H9 (cell line): ENCODE measurements around the gene MRPS16. TPM values are rescaled to one million over a fixed set of nuclear protein-coding genes. Genes with fewer than 3 reads are reported as not detected.
A peak's percentile ranks its signal among the peaks of the same experiment; 100 is the strongest.
"Not testable (repeated sequence)": the region's sequence is repeated elsewhere in the genome, so short reads cannot be mapped to it uniquely, and the experiment has no call there.

Experiments used
- DNase-seq: peaks from one replicate; pipeline ENCODE4 v3.0.0-alpha.2; 2017
- H2AFZ ChIP-seq: one replicate; pipeline ENCODE4 v1.6.1; 2013; ENCODE audit warnings: mild to moderate bottlenecking, low read length, control low read depth, moderate library complexity
- H2AK5ac ChIP-seq: 2 replicates; pipeline ENCODE4 v1.6.1; 2013; ENCODE audit warnings: low read length, control low read depth, mixed read lengths; ENCODE audit not compliant: insufficient read length
- H2BK120ac ChIP-seq: one replicate; pipeline ENCODE4 v1.6.1; 2013; ENCODE audit warnings: low read depth, mild to moderate bottlenecking, low read length, control low read depth, inconsistent platforms; ENCODE audit not compliant: poor library complexity, severe bottlenecking
- H2BK12ac ChIP-seq: 2 replicates; pipeline ENCODE4 v1.6.1; 2013; ENCODE audit warnings: low read length, control low read depth, mixed read lengths, low read depth; ENCODE audit not compliant: insufficient read length
- H2BK15ac ChIP-seq: 2 replicates; pipeline ENCODE4 v1.6.1; 2013; ENCODE audit warnings: low read depth, low read length, control low read depth
- H2BK20ac ChIP-seq: one replicate; pipeline ENCODE4 v1.6.1; 2013; ENCODE audit warnings: low read depth, mild to moderate bottlenecking, low read length, control low read depth, inconsistent platforms; ENCODE audit not compliant: poor library complexity, severe bottlenecking
- H2BK5ac ChIP-seq: 2 replicates; pipeline ENCODE4 v1.6.1; 2013; ENCODE audit warnings: low read length, control low read depth, mixed read lengths; ENCODE audit not compliant: insufficient read length
- H3K14ac ChIP-seq: 2 replicates; pipeline ENCODE4 v1.6.1; 2013; ENCODE audit warnings: low read length, control low read depth; ENCODE audit not compliant: insufficient read depth
- H3K18ac ChIP-seq: 2 replicates; pipeline ENCODE4 v1.6.1; 2013; ENCODE audit warnings: low read depth, mild to moderate bottlenecking, mixed read lengths, low read length, control low read depth; ENCODE audit not compliant: insufficient read length
- H3K23ac ChIP-seq: 2 replicates; pipeline ENCODE4 v1.6.1; 2013; ENCODE audit warnings: low read length, control low read depth, mixed read lengths, low read depth; ENCODE audit not compliant: insufficient read length
- H3K23me2 ChIP-seq: 2 replicates; pipeline ENCODE4 v1.6.1; 2013; ENCODE audit warnings: low read depth, mild to moderate bottlenecking, mixed read lengths, low read length, control low read depth; ENCODE audit not compliant: insufficient read length, poor library complexity, severe bottlenecking
- H3K27ac ChIP-seq: 2 replicates; pipeline ENCODE4 v1.5.1; 2013; ENCODE audit warnings: low read length, control low read depth, mixed read lengths, low read depth; ENCODE audit not compliant: insufficient read length
- H3K27me3 ChIP-seq: 2 replicates; pipeline ENCODE4 v1.6.1; 2013; ENCODE audit warnings: low read length, control low read depth, inconsistent platforms; ENCODE audit not compliant: insufficient read depth
- H3K4ac ChIP-seq: 2 replicates; pipeline ENCODE4 v1.6.1; 2013; ENCODE audit warnings: low read depth, mild to moderate bottlenecking, control low read depth, inconsistent platforms, low read length, moderate library complexity
- H3K4me1 ChIP-seq: 2 replicates; pipeline ENCODE4 v1.6.1; 2013; ENCODE audit warnings: low read length, control low read depth, inconsistent platforms; ENCODE audit not compliant: insufficient read depth
- H3K4me2 ChIP-seq: 2 replicates; pipeline ENCODE4 v1.6.1; 2013; ENCODE audit warnings: low read length, control low read depth, mixed read lengths; ENCODE audit not compliant: insufficient read length, insufficient read depth
- H3K56ac ChIP-seq: 2 replicates; pipeline ENCODE4 v1.6.1; 2013; ENCODE audit warnings: low read depth, mild to moderate bottlenecking, mixed read lengths, low read length, control low read depth; ENCODE audit not compliant: insufficient read length
- H3K79me1 ChIP-seq: 2 replicates; pipeline ENCODE4 v1.6.1; 2013; ENCODE audit warnings: low read depth, mild to moderate bottlenecking, moderate library complexity, low read length, control low read depth, inconsistent platforms; ENCODE audit not compliant: insufficient read depth, poor library complexity, severe bottlenecking
- H3K79me2 ChIP-seq: 2 replicates; pipeline ENCODE4 v1.6.1; 2013; ENCODE audit warnings: low read length, control low read depth, inconsistent platforms; ENCODE audit not compliant: insufficient read depth
- H3K9ac ChIP-seq: 2 replicates; pipeline ENCODE4 v1.6.1; 2013; ENCODE audit warnings: low read length, control low read depth, mixed read lengths; ENCODE audit not compliant: insufficient read length; ENCODE audit errors: extremely low read depth
- H3K9me3 ChIP-seq: one replicate; pipeline ENCODE4 v1.6.1; 2013; ENCODE audit warnings: low read depth, low read length, inconsistent platforms; ENCODE audit not compliant: control insufficient read depth
- H3T11ph ChIP-seq: one replicate; pipeline ENCODE4 v1.6.1; 2013; ENCODE audit warnings: mild to moderate bottlenecking, low read length, control low read depth, inconsistent platforms
- H4K20me1 ChIP-seq: one replicate; pipeline ENCODE4 v1.6.1; 2013; ENCODE audit not compliant: control insufficient read depth, insufficient read length, insufficient read depth
- H4K5ac ChIP-seq: 2 replicates; pipeline ENCODE4 v1.6.1; 2013; ENCODE audit warnings: low read depth, mild to moderate bottlenecking, mixed read lengths, low read length, control low read depth; ENCODE audit not compliant: insufficient read length
- H4K8ac ChIP-seq: replicated peaks from 2 replicates; pipeline ENCODE4 v1.6.1; 2013; ENCODE audit warnings: low read length, control low read depth, mixed read lengths, low read depth; ENCODE audit not compliant: insufficient read length
- H4K91ac ChIP-seq: 2 replicates; pipeline ENCODE4 v1.6.1; 2013; ENCODE audit warnings: low read depth, mild to moderate bottlenecking, moderate library complexity, mixed read lengths, low read length, control low read depth; ENCODE audit not compliant: insufficient read length
- H3K27ac Mint-ChIP-seq, 3 experiments: 2 replicates in 2 of 3; 3 replicates in 1 of 3; pipeline ENCODE4 v1.8.0; 2020 to 2021; ENCODE audit warnings: mixed read lengths in 3 of 3, mild to moderate bottlenecking in 1 of 3, moderate library complexity in 1 of 3
- H3K27me3 Mint-ChIP-seq: 2 replicates; pipeline ENCODE4 v1.8.0; 2021; ENCODE audit warnings: low read depth, mild to moderate bottlenecking, moderate library complexity, mixed read lengths
- H3K36me3 Mint-ChIP-seq, 3 experiments: 2 replicates in 2 of 3; 3 replicates in 1 of 3; pipeline ENCODE4 v1.8.0; 2020 to 2021; ENCODE audit warnings: low read depth in 3 of 3, mixed read lengths in 3 of 3; ENCODE audit not compliant: insufficient read depth in 1 of 3
- H3K4me1 Mint-ChIP-seq, 2 experiments: 2 replicates each; pipeline ENCODE4 v1.8.0; 2020; ENCODE audit warnings: mixed read lengths in 2 of 2
- H3K4me3 Mint-ChIP-seq, 2 experiments: 2 replicates in 1 of 2; 3 replicates in 1 of 2; pipeline ENCODE4 v1.8.0; 2020 to 2021; ENCODE audit warnings: mild to moderate bottlenecking in 2 of 2, mixed read lengths in 2 of 2, moderate library complexity in 1 of 2
- H3K9me3 Mint-ChIP-seq, 2 experiments: 2 replicates in 1 of 2; 3 replicates in 1 of 2; pipeline ENCODE4 v1.8.0; 2020; ENCODE audit warnings: mild to moderate bottlenecking in 2 of 2, mixed read lengths in 2 of 2, moderate library complexity in 1 of 2
- WGBS: extraction: QIAGEN DNeasy Blood & Tissue Kit; methylation state at CpG from one replicate; pipeline ENCODE4 v1.1.7; 2013; ENCODE audit warnings: missing lambda C conversion rate, low lambda C conversion rate, mixed read lengths; ENCODE audit not compliant: insufficient read length; ENCODE audit errors: extremely low coverage; 5-methylcytosine and 5-hydroxymethylcytosine counted together
- total RNA-seq: library from RNA; stranded (reverse); gene quantifications from 2 replicates; pipeline ENCODE4 v1.2.1, GENCODE V29; 2021
- TF ChIP-seq, protein P1 (sequence below): fragments of 200-600 bp; sonication (generic); conservative IDR thresholded peaks from 3 replicates; pipeline ENCODE4 v1.8.0; 2021; ENCODE audit warnings: antibody characterized with exemption, mild to moderate bottlenecking

MRPS16 gene
- total RNA-seq, 1 experiment from 2014 or later = 122 TPM

DNA sequence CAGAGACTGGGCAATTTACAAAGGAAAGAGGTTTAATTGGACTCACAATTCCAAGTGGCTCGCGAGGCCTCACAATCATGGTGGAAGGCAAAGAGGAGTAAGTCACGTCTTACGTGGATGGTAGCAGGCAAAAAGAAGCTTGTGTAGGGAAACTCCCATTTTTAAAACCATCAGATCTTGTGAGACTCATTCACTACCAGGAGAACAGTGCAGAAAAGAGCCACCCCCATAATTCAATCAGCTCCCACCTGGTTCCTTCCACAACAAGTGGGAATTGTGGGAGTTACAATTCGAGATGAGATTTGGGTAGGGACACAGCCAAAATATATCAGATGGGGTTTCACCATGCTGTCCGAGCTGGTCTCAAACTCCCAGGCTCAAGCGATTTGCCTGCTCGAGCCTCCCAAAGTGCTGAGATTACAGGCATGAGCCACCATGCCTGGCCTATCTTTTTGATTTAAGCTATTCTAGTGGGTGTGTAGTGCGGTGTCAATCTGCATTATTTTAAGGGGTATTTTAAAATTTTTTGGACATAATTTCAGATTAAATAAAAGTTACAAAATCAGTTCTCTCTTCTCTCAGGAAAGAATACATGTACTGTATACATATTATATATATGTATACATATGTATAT is 9.0 kb upstream of the MRPS16 start:
- Histone ChIP-seq H3K79me2 (no peaks in the 10 kb centered on the region), H3K9me3 (no peaks in the 10 kb centered on the region), H2BK20ac (no peak overlapping the region), H2BK12ac (no peak overlapping the region), H3K23ac (no peak overlapping the region), H4K91ac (no peak overlapping the region), H4K20me1 (no peaks in the 10 kb centered on the region), H4K8ac (no peak overlapping the region), H3K27me3 (no peaks in the 10 kb centered on the region), H3K18ac (no peak overlapping the region), H3K14ac (no peak overlapping the region), H2AK5ac (no peak overlapping the region), H3K27ac (no peak overlapping the region), H3K79me1 (no peaks in the 10 kb centered on the region), H3K4me1 (no peaks in the 10 kb centered on the region), H3K23me2 (no peaks in the 10 kb centered on the region), H3T11ph (no peak overlapping the region), H2AFZ (no peak overlapping the region), H2BK5ac (no peak overlapping the region), H3K56ac (no peak overlapping the region), H2BK15ac (no peak overlapping the region), H4K5ac (no peak overlapping the region), H3K4me2 (no peak overlapping the region), H3K4ac (no peak overlapping the region), H2BK120ac (no peak overlapping the region), H3K9ac (no peak overlapping the region)
- TF ChIP-seq, protein P1, sequence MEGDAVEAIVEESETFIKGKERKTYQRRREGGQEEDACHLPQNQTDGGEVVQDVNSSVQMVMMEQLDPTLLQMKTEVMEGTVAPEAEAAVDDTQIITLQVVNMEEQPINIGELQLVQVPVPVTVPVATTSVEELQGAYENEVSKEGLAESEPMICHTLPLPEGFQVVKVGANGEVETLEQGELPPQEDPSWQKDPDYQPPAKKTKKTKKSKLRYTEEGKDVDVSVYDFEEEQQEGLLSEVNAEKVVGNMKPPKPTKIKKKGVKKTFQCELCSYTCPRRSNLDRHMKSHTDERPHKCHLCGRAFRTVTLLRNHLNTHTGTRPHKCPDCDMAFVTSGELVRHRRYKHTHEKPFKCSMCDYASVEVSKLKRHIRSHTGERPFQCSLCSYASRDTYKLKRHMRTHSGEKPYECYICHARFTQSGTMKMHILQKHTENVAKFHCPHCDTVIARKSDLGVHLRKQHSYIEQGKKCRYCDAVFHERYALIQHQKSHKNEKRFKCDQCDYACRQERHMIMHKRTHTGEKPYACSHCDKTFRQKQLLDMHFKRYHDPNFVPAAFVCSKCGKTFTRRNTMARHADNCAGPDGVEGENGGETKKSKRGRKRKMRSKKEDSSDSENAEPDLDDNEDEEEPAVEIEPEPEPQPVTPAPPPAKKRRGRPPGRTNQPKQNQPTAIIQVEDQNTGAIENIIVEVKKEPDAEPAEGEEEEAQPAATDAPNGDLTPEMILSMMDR = no peak
- H3K27me3 Mint-ChIP-seq = no peaks in the 10 kb centered on the region
- peaks cover 14 to 26% of the 10 kb centered on the region in 2 experiments for H3K9me3 Mint-ChIP-seq
- peaks cover 7% of the 10 kb centered on the region in 3 experiments; a peak in 6 of 7 replicates for H3K36me3 Mint-ChIP-seq
- H3K4me3 Mint-ChIP-seq = no peak overlapping the region
- no peaks in the 10 kb centered on the region for H3K4me1 Mint-ChIP-seq
- no peak for DNase-seq
- WGBS = no CpG with 5 or more reads among the region's 9 CpGs
- peak overlapping the region in 1 of 3 experiments; percentile 25; a peak in 1 of 7 replicates for H3K27ac Mint-ChIP-seq

DNA sequence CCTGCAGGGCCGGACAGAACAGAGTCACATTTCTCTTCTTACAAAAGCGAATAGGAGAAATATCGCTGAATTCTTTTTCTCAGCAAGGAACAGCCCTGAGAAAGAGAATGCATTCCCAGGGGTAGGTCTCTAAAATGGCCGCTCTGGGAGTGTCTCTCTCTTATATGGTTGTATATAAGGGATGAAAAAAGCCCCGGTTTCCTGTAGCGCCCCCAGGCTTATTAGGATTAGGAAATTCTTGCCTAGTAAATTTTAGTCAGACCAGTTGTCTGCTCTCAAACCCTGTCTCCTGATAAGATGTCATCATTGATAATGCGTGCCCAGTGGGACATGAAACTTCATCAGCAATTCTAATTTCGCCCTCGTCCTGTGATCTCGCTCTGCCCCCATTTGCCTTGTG is 6.2 kb upstream of the MRPS16 start:
- H3K79me1 ChIP-seq, H3K27me3 ChIP-seq, H3K4me1 ChIP-seq, H4K20me1 ChIP-seq, H2BK5ac ChIP-seq, H3K4me3 Mint-ChIP-seq, H3K56ac ChIP-seq, H3K9me3 ChIP-seq, H4K91ac ChIP-seq, H2BK20ac ChIP-seq, H3K4me1 Mint-ChIP-seq, H4K5ac ChIP-seq, H2BK12ac ChIP-seq, H2BK15ac ChIP-seq, H3K79me2 ChIP-seq, H3T11ph ChIP-seq, H3K4me2 ChIP-seq, H3K23ac ChIP-seq, H3K23me2 ChIP-seq, H2AK5ac ChIP-seq, H2AFZ ChIP-seq, H3K14ac ChIP-seq, H3K27ac Mint-ChIP-seq, H3K4ac ChIP-seq, H4K8ac ChIP-seq, DNase-seq, H3K18ac ChIP-seq, H3K27ac ChIP-seq, H3K9ac ChIP-seq, H3K27me3 Mint-ChIP-seq, H3K36me3 Mint-ChIP-seq, H2BK120ac ChIP-seq: not testable (repeated sequence)
- peaks cover 14 to 26% of the 10 kb centered on the region in 2 experiments for H3K9me3 Mint-ChIP-seq
- no CpG with 5 or more reads among the region's 10 CpGs for WGBS
